ENCODE results near the gene KCNT1.

DNA sequence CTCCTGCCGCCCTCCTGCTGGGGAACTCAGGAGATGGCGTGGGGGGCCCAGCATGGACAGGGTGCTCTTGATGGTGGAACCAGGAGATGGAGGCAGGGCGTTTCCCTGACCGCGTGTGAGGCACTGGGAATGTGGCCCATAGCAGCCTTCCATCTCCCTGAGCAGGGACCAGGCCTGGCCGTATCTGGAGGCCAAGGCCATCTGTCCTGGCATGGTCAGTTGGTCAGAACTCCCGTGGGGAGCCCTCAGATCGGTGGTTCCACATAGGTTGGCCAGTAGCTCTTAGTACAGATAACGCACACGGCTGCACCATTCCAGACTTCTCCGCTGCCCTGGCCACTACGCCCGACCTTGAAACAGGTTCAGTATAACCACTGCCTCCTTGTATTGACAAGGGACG, 77.6 kb downstream of the KCNT1 start:
- TF ChIP-seq CTCF (IDR thresholded peaks at IDR 0.05; ENCODE audit: low read depth, low read length) (no peak), MAX (IDR thresholded peaks at IDR 0.05; ENCODE audit: low read depth, low read length) (no peak)
